Forelimb muscle (tissue), 1 donor: ENCODE data around the gene KLHL3. TPM values are rescaled to one million over a fixed set of nuclear protein-coding genes. Genes with fewer than 3 reads are reported as not detected.
"Not testable (repeated sequence)": the region's sequence is repeated elsewhere in the genome, so short reads cannot be mapped to it uniquely, and the experiment has no call there.

ENCODE experiments used
- DNase-seq: peaks from one replicate; pipeline ENCODE4 v3.0.0-alpha.2; 2013; ENCODE audit warnings: low read depth
- polyA plus RNA-seq: library from polyadenylated mRNA; unstranded; fragments of 120-200 nt; gene quantifications from one replicate; pipeline ENCODE4 v1.2.1, GENCODE V29; 2013; ENCODE audit not compliant: insufficient read length

The KLHL3 gene
- polyA plus RNA-seq: 4.4 TPM

DNA sequence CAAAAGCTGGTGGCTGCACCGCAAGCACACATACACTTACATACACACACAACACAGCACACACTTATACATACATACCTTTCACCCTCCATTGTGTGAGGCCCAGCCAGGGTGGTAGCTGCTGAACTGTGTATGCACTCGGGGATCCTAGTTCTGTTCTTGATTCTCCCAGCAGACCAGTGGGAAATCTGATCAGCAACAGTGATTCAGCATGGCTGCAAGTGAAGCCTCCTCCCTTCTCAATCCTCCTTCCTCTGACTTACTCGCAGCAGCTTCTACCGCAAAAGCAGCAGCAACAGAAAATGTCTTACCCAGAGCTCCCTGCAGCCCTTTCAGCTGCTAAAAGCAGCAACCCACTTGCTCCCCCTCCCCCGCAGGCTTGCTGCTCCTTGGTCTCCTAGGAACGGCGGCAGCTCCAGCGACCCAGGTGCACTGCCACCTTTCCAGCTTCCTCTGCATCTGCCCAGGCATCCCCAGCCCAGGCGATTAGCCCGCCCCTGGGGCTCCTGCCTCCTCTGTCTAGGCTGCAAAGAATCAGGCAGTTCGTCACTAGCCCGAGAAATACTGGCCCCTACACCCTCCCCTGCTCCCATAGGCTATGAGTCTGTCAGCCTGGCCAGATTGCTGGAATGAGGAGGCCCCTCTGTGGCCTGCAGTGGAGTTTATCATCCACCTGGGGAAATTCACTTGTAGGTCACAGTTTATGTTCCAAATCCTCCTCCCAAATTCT, at the start of gene KLHL3:
KLHL3 (minus strand) TSS at position 535 of the 730 bp plus-strand sequence; CDS start at position 92, 443 bp downstream.
- DNase-seq: no peak

GRCh38 chr5:137782984-137783536, 47.2 kb upstream of the KLHL3 start:
- DNase-seq: no peak

GRCh38 chr5:137782055-137782454, 46.2 kb upstream of the KLHL3 start:
- DNase-seq: no peak

DNA sequence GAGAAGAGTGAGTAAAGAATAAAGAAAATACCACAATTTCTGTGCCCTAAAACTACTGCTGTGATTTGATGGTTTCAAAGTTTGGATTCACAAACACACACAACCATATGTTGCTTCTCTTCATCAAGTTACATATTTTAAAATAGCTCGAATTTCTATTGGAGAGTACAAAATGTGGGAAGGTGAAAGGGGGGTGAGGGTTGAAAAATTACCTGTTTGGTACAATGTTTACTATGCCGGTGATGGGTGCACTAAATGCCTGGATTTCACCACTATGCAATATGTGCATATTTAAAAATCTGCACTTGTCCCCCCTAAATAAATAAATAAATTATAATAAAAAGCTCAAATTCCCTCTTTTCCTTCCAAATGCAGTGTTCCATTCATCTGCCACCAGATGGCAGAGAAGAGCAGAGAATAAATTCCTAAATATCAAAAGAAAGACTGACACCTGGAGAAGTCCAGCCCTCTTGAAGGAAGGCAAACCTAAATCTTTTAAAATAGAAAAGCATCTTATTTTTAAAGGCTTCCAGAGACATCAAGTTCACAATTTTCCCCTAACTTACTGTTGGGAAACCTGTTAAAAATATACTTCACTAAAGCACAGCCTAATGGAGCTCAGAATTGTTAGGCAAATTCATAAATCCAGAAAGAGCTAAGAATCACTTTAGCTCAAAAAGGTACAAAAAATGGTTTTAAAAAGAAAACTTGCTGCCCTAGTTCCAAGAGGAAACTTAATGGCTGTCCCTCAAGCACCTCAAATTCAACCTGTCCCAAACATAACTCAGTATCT, 43.1 kb upstream of the KLHL3 start:
- DNase-seq: no peak

DNA sequence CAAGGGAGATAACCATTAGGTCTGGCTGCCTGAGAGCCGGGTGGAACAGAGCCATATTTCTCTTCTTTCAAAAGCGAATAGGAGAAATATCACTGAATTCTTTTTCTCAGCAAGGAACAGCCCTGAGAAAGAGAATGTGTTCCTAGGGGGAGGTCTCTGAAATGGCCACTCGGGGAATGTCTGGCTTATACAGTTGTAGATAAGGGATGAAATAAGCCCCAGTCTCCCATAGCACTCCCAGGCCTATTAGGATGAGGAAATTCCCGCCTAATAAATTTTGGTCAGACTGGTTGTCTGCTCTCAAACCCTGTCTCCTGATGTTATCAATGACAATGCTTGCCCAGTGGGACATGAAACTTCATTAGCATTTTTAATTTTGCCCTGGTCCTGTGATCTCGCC, 32.0 kb upstream of the KLHL3 start:
- not testable (repeated sequence) for DNase-seq

GRCh38 chr5:137761566-137761965, 25.7 kb upstream of the KLHL3 start:
- DNase-seq: no peak

DNA sequence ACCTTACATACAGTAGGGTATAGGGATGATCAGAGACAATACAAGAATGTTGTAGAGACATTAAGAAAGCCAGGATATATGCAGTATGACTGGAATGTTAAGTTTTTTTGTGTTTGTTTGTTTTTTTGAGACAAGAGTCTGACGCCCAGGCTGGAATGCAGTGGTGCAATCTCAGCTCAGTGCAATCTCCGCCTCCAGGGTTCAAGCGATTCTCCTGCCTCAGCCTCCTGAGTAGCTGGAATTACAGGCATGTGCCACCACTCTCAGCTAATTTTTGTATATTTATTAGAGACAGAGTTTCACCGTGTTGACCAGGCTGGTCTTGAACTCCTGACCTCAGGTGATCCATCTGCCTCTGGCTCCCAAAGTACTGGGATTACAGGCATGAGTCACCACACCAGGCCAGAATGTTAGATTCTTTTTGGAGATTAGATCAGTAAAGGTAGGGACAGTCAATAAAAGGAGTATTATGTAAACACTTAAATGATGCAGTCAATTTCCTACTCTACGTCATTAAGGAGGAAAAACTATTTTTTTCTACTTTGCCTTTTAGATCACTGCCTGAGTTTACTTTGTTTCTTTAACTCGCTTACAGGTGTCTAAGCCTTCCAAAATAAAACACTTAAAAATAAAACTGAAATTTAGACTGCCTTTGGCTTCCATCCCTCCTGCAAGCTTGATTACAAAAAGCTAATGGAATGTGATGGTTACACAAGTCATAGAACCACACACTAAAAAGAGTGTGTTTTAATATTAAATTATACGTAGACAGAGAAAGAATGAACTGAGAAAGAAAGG, 25.0 kb upstream of the KLHL3 start:
- no peak for DNase-seq

DNA sequence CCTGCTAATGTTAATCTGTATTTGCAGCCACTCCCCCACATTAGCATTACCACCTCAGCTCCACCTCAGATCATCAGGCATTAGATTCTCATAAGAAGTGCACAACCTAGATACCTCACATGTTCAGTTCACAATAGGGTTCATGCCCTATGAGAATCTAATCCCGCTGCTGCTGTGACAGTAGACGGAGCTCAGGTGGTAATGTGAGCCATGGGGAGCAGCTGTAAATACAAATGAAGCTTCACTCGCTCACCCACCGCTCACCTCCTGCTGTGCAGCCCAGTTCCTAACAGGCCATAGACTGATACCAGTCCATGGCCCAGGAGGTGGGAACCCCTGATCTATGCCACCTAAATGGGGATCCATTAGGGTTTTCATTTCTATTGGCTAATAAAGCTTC, 24.4 kb upstream of the KLHL3 start:
- no peak for DNase-seq

- DNase-seq: no peak
Observed at GRCh38 chr5:137758715-137759306, 22.9 kb upstream of the KLHL3 start.

GRCh38 chr5:137758121-137758520, 22.2 kb upstream of the KLHL3 start:
- no peak for DNase-seq

DNA sequence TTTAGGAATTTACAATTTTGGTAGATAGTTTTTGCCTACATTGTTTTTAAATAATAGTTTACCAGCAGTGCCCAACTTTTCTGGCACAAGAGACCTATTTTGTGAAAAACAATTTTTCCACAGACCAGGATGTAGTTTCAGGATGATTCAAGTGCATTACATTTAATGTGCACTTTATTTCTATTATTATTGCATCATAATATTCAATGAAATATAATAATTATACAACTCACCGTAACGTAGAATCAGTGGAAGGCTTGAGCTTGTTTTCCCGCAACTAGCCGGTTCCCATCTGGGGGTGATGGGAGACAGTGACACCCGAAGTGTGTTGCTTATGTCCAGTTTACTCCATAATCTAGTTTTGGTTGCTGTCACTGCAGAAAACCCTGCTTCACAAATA, 21.7 kb upstream of the KLHL3 start:
- DNase-seq: no peak

- no peak for DNase-seq
Observed at GRCh38 chr5:137754961-137755762, 19.3 kb upstream of the KLHL3 start.

- DNase-seq: peak; percentile 95
Observed at GRCh38 chr5:137754188-137754960, 18.5 kb upstream of the KLHL3 start, which contains the start of gene HNRNPA0. TSS of gene HNRNPA0 (minus strand) at chr5:137754363. CDS start at chr5:137754066, 297 bp downstream.

GRCh38 chr5:137753691-137754187, 17.9 kb upstream of the KLHL3 start:
- no peak for DNase-seq

DNA sequence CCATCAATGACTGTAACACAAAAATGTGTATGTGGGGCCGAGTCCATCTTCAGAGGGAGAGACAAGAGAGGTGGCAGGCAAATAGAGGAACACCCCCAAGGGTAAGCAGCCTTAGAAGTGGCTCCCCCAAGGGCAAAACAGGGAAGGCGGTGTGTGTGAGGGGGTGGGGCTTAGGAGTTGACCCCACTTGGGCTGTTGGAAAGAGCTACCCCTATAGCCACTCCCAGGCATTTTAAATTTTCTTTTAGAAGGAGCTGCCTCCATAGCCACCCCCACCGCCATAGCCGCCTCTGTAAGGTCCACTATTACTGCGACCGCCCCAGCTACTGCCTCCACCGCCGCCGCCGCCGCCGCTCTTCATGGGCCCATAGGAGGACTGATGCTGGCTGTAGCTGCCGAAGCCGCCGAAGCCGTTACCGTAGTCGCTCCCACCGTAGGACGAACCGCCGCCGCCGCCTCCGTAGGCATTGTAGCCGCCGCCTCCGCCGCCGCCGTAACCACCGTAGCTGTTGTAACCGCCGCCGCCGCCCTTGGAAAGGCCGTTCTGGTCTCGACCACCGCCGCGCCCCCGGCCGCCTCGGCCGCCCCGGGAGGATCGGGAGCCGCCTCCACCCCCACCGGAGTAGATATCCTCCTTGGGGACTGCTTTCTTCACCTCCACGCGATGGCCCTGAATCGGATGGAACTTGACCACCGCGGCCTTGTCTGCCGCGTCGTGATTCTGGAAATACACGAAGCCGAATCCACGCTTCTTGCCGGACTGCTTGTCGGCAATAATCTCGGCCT, 17.2 kb upstream of the KLHL3 start:
- no peak for DNase-seq

DNA sequence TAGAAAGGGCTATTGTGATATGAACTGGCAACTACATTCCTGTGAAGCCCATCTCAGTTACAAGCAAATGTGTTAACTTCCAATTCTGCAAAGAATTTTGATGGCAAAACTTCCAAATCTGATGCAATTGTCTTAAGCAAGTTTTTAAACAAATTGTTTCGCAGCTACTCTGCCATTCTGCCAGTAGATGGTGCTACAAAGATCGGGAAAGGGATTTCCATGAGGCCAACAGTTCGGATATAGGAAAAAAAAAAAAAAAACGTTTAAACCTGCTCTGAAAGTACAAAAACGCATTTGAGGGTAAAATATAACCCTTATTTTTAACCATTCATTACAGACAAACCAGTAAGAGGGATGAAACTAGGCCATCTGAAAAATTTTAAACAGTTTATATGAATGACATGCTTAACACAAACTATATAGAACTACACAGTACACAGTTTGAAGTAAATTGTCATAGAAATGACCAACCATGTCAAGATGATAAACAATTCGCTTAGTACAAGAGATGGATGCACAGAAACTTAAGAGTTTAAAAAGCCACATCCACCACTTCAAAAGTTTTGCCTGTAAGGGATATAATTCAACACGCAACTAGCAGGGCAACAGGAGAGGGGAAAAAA, 16.1 kb upstream of the KLHL3 start:
- no peak for DNase-seq

GRCh38 chr5:137750436-137750835, 14.5 kb upstream of the KLHL3 start:
- DNase-seq: no peak

DNA sequence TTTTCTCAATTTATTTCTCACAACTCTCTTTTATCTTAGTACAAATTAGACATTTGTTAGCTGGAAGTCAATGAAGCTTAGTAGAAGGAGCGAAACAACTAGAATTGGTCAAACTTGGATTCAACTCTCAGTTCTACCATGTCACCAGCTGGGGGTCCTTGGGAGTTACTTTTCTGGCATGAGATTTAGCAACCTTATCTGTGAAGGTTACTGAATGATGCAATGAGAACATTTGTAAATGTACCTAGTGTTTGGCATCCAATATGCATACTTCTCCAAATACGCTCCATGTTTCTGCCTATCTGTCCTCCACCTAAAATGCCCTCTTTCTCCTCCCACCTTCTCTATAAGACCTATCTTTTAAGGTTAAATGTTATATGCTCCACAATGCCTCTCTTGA, 12.0 kb upstream of the KLHL3 start:
- no peak for DNase-seq
